Effector memory CD8-positive, alpha-beta T cell (primary cell): ENCODE measurements around the gene KSR2.
"Not testable (repeated sequence)": the region's sequence is repeated elsewhere in the genome, so short reads cannot be mapped to it uniquely, and the experiment has no call there.

Experiments
- ATAC-seq: fragments of 150-1000 bp; cut with Tn5 transposase; replicated peaks from 2 replicates; pipeline ENCODE4 v1.10.0; 2021; ENCODE audit warnings: mild to moderate bottlenecking, moderate library complexity
- DNase-seq, 3 experiments: peaks; one replicate each; pipeline ENCODE4 v3.0.0; 2021
- H3K27ac Mint-ChIP-seq, 2 donors: one replicate each; pipeline ENCODE4 v1.8.0; 2022; ENCODE audit warnings: mild to moderate bottlenecking in 2 of 2, mixed read lengths in 2 of 2, moderate library complexity in 2 of 2
- H3K27me3 Mint-ChIP-seq, 2 donors: one replicate each; pipeline ENCODE4 v1.8.0; 2022; ENCODE audit warnings: mixed read lengths in 2 of 2
- H3K36me3 Mint-ChIP-seq: one replicate; pipeline ENCODE4 v1.8.0; 2022; ENCODE audit warnings: mild to moderate bottlenecking, moderate library complexity, mixed read lengths; ENCODE audit not compliant: insufficient read depth
- H3K4me1 Mint-ChIP-seq, 2 donors: one replicate each; pipeline ENCODE4 v1.8.0; 2022; ENCODE audit warnings: low read depth in 2 of 2, mixed read lengths in 2 of 2
- H3K4me3 Mint-ChIP-seq, 2 donors: one replicate each; pipeline ENCODE4 v1.8.0; 2022; ENCODE audit warnings: mild to moderate bottlenecking in 2 of 2, mixed read lengths in 2 of 2, moderate library complexity in 2 of 2
- H3K9me3 Mint-ChIP-seq, 2 donors: one replicate each; pipeline ENCODE4 v1.8.0; 2022; ENCODE audit warnings: mixed read lengths in 2 of 2
- total RNA-seq, 9 experiments: gene quantifications; one replicate each; lab custom pipeline; 2026; lab: John Stamatoyannopoulos, UW

The KSR2 gene
- total RNA-seq: 0 to 0.48 (median 0.07) reads per million in 9 experiments

DNA sequence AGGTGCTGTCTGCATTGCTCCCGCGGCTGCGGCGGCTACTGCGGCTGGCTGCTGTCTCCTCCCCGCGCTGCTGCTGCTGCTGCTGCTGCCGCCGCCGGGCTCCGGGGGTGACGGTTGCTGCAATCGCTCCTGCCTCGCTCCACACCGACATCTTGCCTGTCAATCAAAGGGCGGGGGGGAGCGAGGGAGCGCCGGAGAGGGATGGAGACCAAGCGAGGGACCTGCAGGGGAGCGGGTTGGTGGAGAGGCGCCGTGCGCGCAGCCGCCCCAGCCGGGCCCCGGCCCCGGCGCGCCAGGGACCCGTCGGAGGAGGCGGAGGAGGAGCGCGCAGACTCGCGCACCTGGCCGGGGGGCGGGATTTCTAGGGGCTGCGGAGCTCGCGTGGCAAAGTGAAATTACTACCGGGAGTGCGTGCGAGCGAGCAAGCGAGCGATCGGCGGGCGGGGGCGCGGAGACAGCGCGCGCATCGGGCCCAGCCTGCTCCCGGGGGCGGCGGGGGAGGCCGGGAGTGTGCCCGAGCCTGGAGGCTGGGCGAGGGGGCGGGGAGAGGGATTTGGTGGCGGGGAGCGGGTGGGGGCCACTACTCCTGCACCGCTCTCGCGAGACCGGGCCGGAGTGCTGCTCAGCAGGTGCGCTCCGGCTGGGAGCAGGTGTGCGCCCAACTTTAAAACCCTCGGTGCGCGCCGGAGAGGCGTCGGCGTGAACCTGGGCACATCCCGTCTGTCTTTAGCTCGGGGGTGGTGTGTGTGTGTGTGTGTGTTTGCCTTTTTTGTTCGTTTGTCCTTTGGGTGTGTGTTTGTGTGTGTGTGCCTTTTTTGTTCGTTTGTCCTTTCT lies at the start of gene KSR2:
Gene KSR2, minus strand, starts transcription at position 165 of the 834 bp plus-strand sequence. CDS start 735 bp downstream, outside the sequence.
- Mint-ChIP-seq H3K9me3 (peaks cover 2 to 8% of the 10 kb centered on the region in 2 donors), H3K27ac (peak within 1 kb of the TSS in 1 of 2 donors; percentile 33)

DNA sequence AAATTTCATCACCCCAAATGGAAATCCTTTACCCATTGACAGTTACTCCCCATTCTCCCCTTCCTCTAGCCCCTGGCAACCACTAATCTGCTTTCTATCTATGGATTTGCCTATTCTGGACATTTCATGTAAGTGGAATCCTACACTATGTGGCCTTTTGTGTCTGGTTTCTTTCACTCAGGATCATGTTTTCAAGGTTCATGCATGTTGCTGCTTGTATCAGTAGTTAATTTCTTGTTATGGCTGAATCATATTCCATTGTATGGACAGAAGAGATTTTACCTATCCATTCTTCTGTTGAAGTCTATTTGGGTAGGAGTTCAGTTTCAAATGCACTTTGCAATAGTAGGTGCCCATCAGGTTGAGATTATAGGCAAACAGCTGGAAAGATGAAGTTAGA lies 49.1 kb upstream of the KSR2 start:
- Mint-ChIP-seq H3K27ac (peak overlapping the region in 1 of 2 donors; percentile 60), H3K27me3 (no peaks in the 10 kb centered on the region), H3K4me3 (peak overlapping the region; percentile 91), H3K36me3 (peaks cover 36% of the 10 kb centered on the region), H3K4me1 (peaks cover 13 to 14% of the 10 kb centered on the region in 2 donors), H3K9me3 (no peaks in the 10 kb centered on the region)
- ATAC-seq (no peak), DNase-seq (no peak)

More for the DNA sequence above, at the start of gene KSR2:
- no peaks in the 10 kb centered on the region for H3K36me3 Mint-ChIP-seq
- H3K4me3 Mint-ChIP-seq: peak within 1 kb of the TSS; percentile 73 to 76
- H3K27me3 Mint-ChIP-seq: peaks cover 72 to 90% of the 10 kb centered on the region in 2 donors
- ATAC-seq: peak; percentile 26
- peaks cover 3 to 8% of the 10 kb centered on the region in 2 donors for H3K4me1 Mint-ChIP-seq
- no peak for DNase-seq

DNA sequence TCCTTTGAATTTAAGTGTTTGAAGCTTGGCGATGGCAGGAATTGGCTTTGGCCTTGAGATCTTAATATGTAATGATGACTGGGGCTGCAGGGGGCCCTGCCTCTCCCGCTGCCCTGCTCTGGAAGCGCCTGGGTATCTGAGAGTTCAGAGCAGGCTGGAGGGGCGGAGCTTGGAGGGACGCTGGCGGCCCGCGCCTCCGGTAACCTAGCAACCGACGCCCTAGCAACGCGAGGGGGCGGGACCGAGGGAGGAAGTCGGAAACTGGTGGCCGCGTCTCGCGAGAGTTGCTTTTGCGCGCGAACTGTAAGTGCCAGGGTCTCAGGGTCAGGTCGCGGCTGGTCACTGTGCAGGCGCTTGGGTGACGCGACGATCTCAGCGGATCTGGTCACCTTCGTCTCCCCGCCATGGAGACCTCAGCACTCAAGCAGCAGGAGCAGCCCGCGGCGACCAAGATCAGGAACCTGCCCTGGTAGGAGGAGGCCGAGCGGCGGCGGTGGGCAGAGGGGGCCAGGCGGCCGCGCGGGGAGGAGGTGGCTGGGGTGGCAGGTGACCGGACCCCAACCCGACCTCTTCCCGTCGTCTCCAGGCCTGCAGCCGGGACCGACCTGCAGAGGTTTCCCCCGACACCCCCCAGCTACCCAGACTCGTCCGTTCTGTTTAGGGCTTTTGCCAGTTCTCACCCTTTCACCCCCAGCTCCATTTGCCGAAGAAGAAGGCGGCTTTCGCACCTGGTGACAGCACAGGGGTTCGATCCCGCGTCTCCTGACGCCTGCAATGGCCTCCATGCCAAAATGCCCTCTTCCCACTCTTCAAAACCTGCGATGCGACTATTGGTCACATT lies 47.9 kb upstream of the KSR2 start, which contains the start of gene RFC5:
Gene RFC5, plus strand, starts transcription at position 280 of the 841 bp plus-strand sequence. Its CDS starts 125 bp downstream, at position 405.
- no peaks in the 10 kb centered on the region for H3K9me3 Mint-ChIP-seq
- ATAC-seq (peak; percentile 98), DNase-seq (peak; percentile 97 to 98 (median 97))
- H3K36me3 Mint-ChIP-seq: peaks cover 32% of the 10 kb centered on the region
- peak within 1 kb of the TSS; percentile 95 for H3K27ac Mint-ChIP-seq
- no peaks in the 10 kb centered on the region for H3K27me3 Mint-ChIP-seq
- peak within 1 kb of the TSS; percentile 91 for H3K4me3 Mint-ChIP-seq
- peaks cover 13 to 14% of the 10 kb centered on the region in 2 donors for H3K4me1 Mint-ChIP-seq

- Mint-ChIP-seq H3K27ac (peak overlapping the region; percentile 95), H3K4me3 (peak overlapping the region; percentile 91), H3K4me1 (peaks cover 13 to 14% of the 10 kb centered on the region in 2 donors), H3K36me3 (peaks cover 29% of the 10 kb centered on the region), H3K27me3 (no peaks in the 10 kb centered on the region), H3K9me3 (no peaks in the 10 kb centered on the region)
- no peak for ATAC-seq
- no peak for DNase-seq
Observed at GRCh38 chr12:118015944-118016343, 47.2 kb upstream of the KSR2 start.

GRCh38 chr12:118015306-118015705 lies 46.5 kb upstream of the KSR2 start:
- ATAC-seq: no peak
- Mint-ChIP-seq H3K27ac (peak overlapping the region in 1 of 2 donors; percentile 95), H3K4me1 (peaks cover 13 to 14% of the 10 kb centered on the region in 2 donors), H3K36me3 (peaks cover 24% of the 10 kb centered on the region), H3K9me3 (no peaks in the 10 kb centered on the region), H3K27me3 (no peaks in the 10 kb centered on the region), H3K4me3 (peak overlapping the region; percentile 91)
- DNase-seq: no peak

DNA sequence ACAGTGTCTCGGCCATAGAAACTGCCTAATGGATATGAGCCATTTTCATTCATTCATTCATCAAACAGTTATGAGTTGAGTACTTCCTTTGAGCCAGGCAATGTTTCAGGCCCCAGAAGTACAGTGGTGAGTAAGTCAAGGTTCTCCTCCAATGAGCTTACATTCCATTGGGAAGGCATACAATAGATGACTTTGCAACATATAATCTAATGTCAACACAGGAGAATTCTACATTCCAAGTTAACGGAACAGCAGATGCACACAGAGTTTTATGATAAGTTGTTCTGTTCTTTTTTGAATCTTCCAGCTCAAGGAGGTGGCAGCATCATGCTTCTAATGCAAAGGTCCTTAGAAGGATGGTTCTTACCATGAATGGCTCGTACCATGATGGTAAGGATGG lies 44.5 kb upstream of the KSR2 start:
- ATAC-seq (no peak), DNase-seq (no peak)
- Mint-ChIP-seq H3K27ac (no peak overlapping the region), H3K27me3 (peaks cover 0 to 16% of the 10 kb centered on the region in 2 donors), H3K4me1 (peaks cover 13 to 14% of the 10 kb centered on the region in 2 donors), H3K36me3 (peaks cover 24% of the 10 kb centered on the region), H3K4me3 (no peak overlapping the region), H3K9me3 (no peaks in the 10 kb centered on the region)

DNA sequence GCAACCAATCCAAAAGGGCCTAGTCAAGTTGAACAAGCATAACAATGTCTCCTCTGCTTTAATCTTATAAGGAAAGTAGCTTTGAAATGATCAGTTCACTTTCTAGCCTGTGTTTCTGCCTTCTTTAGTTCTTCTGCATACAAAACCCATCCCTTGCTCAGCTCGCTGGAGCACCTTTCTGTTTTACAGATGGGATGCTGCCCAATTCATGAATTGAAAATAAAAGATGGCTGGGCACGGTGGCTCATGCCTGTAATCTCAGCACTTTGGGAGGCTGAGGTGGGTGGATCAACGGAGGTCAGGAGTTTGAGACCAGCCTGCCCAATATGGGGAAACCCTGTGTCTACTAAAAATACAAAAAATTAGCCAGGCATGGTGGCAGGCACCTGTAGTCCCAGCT lies 43.2 kb upstream of the KSR2 start:
- Mint-ChIP-seq H3K4me1 (peaks cover 4 to 5% of the 10 kb centered on the region in 2 donors), H3K4me3 (no peak overlapping the region), H3K27me3 (peaks cover 0 to 16% of the 10 kb centered on the region in 2 donors), H3K36me3 (peaks cover 17% of the 10 kb centered on the region), H3K27ac (no peak overlapping the region), H3K9me3 (no peaks in the 10 kb centered on the region)
- ATAC-seq (no peak), DNase-seq (no peak)

DNA sequence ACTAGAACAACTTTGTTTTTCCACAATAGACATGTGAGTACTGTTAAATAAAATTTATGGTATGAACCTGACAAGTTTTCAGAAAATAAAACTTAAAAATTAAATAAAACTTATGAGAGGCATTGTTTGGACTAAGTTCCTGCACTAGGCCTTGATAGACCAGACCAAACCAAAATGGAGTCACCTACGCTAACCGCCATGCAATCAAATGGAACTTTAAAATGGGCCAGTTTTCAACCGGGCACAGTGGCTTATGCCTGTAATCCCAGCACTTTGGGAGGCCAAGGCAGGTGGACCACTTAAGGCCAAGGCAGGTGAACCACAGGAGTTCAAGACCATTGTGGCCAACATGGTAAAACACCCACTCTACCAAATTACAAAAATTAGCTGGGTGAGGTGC lies 42.6 kb upstream of the KSR2 start:
- Mint-ChIP-seq H3K36me3 (peaks cover 12% of the 10 kb centered on the region), H3K27me3 (peaks cover 0 to 16% of the 10 kb centered on the region in 2 donors), H3K4me3 (no peak overlapping the region), H3K4me1 (peaks cover 1 to 2% of the 10 kb centered on the region in 2 donors), H3K27ac (no peak overlapping the region), H3K9me3 (no peaks in the 10 kb centered on the region)
- DNase-seq: no peak
- no peak for ATAC-seq

GRCh38 chr12:118010903-118011302 lies 42.1 kb upstream of the KSR2 start:
- Mint-ChIP-seq H3K4me1 (no peaks in the 10 kb centered on the region), H3K27ac (no peak overlapping the region), H3K27me3 (peaks cover 0 to 16% of the 10 kb centered on the region in 2 donors)

DNA sequence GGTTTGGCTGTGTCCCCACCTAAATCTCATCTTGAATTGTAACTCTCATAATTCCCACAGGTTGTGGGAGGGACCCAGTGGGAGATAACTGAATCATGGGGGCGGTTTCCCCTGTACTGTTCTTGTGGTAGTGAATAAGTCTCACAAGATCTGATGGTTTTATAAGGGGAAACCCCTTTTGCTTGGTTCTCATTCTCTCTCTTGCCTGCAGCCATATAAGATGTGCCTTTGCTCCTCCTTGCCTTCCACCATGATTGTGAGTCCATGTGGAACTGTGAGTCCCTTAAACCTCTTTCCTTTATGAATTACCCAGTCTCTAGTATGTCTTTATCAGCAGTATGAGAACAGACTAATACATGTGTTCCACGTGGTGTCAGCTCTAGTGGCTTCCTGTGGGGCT lies 31.0 kb upstream of the KSR2 start:
- ATAC-seq, DNase-seq, H3K27ac Mint-ChIP-seq, H3K27me3 Mint-ChIP-seq, H3K4me3 Mint-ChIP-seq, H3K9me3 Mint-ChIP-seq, H3K4me1 Mint-ChIP-seq, H3K36me3 Mint-ChIP-seq: not testable (repeated sequence)

More at GRCh38 chr12:118010903-118011302, 42.1 kb upstream of the KSR2 start:
- DNase-seq: no peak
- no peak for ATAC-seq
- Mint-ChIP-seq H3K4me3 (no peak overlapping the region), H3K9me3 (no peaks in the 10 kb centered on the region), H3K36me3 (peaks cover 7% of the 10 kb centered on the region)

GRCh38 chr12:117998719-117999118 lies 29.9 kb upstream of the KSR2 start:
- ATAC-seq: no peak
- H3K36me3 Mint-ChIP-seq: no peaks in the 10 kb centered on the region
- H3K27me3 Mint-ChIP-seq: peaks cover 11 to 15% of the 10 kb centered on the region in 2 donors
- H3K4me3 Mint-ChIP-seq: no peak overlapping the region
- H3K27ac Mint-ChIP-seq: no peak overlapping the region
- DNase-seq: no peak
- H3K4me1 Mint-ChIP-seq: no peaks in the 10 kb centered on the region
- no peaks in the 10 kb centered on the region for H3K9me3 Mint-ChIP-seq

DNA sequence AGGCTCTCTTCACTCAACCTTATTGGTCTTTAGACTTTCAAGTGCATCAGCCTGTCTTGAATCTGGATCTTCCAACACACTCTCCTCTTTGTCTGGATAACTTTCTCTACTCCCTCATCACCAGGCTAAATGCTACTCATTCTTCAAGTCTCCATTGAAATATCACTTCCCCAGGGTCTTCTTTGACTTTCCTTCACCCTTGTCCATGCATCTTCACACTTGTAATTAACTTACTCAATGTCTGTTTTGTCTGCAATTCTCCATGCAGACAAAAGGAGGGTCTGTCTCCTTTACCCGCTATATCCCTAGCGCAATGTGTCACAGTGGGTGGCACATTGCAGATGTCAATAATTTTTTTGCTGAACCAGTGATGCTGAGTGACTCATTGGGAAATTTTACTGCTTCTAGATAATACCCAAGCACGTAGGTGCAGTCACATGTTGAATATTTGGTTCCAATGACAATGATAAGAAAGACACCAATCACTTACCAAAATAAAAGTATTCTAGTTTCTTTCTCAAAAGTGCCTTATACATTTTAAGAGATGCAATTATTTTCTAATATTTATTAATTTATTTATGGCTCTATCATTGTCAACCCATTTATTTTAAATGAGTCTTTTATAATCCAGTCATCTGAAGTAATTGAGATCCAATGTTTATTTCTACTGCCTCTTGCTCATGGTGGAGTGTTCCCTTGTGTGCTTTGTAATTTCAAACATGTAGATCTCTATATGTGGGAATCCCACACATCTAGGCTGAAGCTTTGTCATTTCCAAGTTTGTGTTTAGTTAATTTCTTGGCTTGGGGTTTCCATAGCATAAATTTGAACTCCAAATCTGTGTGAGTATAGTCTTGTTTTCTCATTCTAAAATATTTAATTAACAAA lies 26.0 kb upstream of the KSR2 start:
- H3K27me3 Mint-ChIP-seq: peaks cover 22 to 25% of the 10 kb centered on the region in 2 donors
- ATAC-seq: no peak
- no peaks in the 10 kb centered on the region for H3K36me3 Mint-ChIP-seq
- no peak for DNase-seq
- peaks cover 0 to 3% of the 10 kb centered on the region in 2 donors for H3K9me3 Mint-ChIP-seq
- no peak overlapping the region for H3K27ac Mint-ChIP-seq
- H3K4me1 Mint-ChIP-seq: no peaks in the 10 kb centered on the region
- no peak overlapping the region for H3K4me3 Mint-ChIP-seq
